ENCODE measurements around the gene FCGR3A.
A peak's percentile ranks its signal among the peaks of the same experiment; 100 is the strongest.
"Not testable (repeated sequence)": the region's sequence is repeated elsewhere in the genome, so short reads cannot be mapped to it uniquely, and the experiment has no call there.

The FCGR3A gene

GRCh38 chr1:161556143-161556542 is 6.5 kb upstream of the FCGR3A start:
- DNase-seq: not testable (repeated sequence)

DNA sequence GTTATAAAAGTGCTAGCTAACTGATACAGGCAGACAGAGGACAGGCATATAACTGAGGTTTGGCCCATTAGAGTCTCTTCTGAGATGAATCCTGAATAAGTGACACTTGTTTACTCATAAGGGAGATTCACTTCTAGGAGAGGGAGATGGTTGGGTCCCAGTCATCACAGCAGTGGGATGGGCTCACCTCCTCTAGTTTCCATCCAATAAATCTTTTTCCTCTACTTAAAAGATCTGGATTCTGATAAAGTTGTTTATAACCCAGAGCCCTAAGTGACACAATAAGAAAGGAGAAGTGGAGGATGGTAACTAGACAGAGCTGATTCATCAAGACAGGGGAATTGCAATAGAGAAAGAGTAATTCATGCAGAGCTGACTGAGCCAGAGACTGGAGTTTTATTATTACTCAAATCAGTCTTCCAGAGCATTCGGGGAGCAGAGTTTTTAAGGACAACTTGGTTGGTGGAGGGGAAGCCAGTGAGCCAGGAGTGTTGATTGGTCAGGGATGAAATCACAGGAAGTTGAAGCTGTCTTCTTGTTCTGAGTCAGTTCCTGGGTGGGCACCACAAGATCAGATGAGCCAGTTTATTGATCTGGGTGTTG is 5.3 kb upstream of the FCGR3A start:
- DNase-seq: peak; percentile 60

DNA sequence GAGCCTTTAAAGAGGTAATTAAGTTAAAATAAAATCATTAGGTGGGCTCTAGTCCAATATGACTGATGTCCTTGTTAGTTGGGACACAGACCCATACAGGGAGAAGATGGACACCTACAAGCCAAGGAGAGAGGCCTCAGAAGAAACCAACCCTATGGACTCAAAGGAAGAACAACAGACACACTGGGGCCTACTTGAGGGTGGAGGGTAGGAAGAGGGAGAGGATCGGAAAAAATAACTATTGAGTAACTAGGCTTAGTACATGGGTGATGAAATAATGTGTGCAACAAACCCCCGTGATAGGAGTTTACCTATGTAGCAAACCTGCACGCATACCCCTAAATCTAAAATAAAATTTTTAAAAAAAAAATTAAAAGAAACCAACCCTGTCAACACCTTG is 4.7 kb upstream of the FCGR3A start:
- not testable (repeated sequence) for DNase-seq

DNA sequence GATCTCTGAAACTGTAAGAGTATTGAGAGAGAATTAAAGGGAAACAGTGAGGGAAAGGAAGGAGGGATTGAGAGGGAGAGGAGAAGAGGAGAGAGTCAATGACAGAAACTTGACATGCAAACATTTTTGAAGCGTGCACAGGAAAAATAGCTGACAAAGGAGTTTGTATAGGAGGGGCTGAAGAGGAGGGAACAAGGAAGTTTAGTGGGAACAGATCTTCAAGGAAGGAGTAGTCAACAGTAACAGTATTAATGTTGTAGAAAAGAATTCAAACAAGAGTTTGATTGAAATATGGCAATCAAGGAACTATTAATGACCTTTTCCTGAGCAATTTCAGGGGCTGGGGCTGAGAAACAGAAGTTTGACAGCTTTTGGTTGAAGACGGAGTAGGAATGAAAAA is 4.0 kb upstream of the FCGR3A start:
- not testable (repeated sequence) for DNase-seq

DNA sequence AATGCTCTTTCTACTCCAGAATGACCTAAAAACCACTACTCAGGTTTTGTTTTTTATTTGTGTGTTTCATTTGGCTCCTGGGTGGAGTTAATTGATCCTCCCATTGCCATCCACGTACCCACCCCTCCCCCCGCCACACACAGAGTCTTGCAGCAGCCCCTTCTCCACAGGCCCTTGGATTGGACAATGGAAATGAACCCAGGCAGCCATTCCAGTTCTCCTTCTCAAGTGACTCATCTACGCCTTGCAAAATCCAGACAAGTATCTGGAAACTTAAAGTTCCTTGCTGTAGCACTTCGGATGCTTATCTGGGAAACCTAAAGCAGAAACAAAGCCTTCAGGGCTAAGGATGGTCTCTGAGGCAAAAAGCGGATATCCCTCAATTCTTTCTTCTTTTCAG is 1.3 kb upstream of the FCGR3A start:
- not testable (repeated sequence) for DNase-seq

GRCh38 chr1:161548749-161549406 is 740 bp downstream of the FCGR3A start:
- DNase-seq: not testable (repeated sequence)

DNA sequence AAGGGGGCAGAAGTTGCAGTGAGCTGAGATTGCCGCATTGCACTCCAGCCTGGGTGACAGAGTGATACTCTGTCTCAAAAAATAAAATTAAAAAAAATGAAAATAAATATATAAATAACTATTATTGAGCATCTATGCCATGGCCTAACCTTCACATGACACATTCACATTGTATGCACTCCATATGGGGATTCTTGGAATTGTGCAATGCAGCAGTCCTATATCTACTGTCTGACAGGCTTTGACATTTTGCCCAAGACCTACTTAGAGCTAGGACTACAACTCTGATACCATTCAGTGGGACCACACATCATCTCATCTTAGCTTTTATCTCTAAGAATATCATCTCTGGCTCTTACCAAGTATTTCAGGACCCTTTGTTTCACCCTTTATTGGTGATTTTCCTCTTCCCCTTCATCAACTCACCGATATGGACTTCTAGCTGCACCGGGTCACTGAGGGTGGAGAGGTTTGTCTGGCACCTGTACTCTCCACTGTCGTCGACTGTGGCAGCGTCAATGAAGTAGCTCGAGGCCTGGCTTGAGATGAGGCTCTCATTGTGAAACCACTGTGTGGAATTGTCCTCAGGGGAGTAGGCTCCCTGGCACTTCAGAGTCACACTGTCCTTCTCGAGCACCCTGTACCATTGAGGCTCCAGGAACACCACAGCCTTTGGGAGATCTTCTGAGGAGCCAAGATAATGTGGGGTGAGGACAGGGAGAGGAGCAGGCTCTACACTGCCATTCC is 1.4 kb downstream of the FCGR3A start:
- not testable (repeated sequence) for DNase-seq

DNA sequence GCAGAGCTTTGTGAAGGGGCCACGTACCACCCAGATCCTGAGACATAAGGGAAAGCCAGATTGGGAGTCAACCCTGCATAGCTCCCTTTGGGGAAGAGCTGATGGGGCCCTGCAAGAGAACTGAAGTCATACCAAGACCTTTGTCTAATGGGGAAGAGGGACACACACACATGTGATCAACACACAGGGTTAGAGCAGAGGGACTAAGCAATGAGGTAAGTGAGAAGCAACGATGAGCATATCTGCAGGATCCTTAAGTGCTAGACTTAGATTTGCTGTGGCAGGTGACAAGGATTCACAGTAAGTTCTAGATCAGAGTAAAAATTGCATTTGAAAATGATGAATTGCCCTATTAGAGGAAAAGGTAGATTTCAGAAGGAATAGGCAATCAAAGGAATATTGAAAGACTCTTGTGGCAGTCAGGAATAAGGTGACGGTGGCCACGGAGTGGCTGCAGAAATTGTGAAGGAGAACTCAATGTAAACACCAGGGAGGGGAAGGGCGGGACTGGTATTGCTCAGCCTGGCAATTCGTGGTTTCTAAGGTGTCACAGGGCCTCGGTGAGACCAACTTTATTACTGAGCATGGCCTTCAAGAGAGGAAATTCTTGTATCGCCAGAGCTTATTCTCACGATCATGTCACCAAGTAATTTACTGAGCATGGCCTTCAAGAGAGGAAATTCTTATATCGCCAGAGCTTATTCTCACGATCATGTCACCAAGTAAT is 4.5 kb downstream of the FCGR3A start:
- not testable (repeated sequence) for DNase-seq

- not testable (repeated sequence) for DNase-seq
These were observed 6.5 kb downstream of the FCGR3A start for GRCh38 chr1:161543125-161543524.

DNA sequence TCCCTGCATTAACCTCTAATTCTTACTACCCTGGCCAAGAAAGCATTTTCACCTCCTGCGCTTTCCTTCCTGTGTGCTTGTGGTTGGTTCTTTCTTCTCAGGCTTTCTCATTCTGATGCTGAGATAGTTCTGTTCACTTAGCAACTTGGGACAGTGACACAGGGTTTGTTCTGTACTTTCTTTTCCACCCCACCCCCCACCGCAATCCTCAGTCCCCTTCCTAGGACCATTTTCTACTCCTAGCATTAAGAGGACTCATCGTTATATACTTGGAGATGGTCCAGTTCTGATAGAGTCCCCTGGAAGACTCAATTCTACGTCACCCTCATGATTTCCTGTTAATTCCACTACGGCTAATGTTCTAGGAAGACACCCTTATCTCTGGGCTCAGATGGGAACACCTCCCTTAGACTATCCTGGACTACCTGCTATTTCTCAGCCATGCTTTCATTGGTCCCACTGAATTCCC is 7.5 kb downstream of the FCGR3A start:
- peak; percentile 56 for DNase-seq

DNA sequence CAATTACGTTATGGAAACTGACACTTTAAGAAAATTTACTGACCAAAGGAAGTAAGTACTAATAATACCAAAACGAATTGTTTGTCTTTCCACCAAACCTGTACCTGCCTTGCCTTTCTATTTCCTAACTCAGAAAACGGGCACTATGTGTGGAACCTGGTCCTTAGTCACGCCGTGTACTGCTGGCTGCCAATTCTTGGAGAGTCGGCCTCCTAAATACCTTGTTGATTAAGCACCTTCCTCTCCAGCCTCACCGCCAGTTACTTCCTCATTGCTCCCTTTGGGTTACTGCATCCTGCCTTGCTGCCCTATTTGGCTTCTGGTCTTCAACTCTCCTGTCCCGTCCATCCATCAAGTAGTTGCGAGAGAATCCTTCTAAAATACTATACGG is 9.1 kb downstream of the FCGR3A start:
- not testable (repeated sequence) for DNase-seq

GRCh38 chr1:161539731-161540569 is 9.7 kb downstream of the FCGR3A start:
- peak; percentile 96 for DNase-seq

DNA sequence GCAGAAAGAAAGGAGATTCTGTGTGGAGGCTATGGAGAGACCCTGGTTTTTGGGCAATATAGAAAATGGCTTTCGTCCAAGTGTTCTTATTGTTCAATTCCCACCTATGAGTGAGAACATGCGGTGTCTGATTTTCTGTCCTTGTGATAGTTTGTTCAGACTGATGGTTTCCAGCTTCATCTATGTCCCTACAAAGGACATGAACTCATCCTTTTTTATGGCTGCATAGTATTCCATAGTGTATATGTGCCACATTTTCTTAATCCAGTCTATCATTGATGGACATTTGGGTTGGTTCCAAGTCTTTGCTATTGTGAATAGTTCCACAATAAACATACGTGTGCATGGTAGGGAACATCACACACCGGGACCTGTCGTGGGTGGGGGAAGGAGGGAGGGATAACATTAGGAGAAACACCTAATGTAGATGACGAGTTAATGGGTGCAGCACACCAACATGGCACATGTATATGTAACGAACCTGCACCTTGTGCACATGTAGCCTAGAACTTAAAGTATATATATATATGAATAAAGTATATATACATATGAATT is 10.6 kb downstream of the FCGR3A start:
- not testable (repeated sequence) for DNase-seq

DNA sequence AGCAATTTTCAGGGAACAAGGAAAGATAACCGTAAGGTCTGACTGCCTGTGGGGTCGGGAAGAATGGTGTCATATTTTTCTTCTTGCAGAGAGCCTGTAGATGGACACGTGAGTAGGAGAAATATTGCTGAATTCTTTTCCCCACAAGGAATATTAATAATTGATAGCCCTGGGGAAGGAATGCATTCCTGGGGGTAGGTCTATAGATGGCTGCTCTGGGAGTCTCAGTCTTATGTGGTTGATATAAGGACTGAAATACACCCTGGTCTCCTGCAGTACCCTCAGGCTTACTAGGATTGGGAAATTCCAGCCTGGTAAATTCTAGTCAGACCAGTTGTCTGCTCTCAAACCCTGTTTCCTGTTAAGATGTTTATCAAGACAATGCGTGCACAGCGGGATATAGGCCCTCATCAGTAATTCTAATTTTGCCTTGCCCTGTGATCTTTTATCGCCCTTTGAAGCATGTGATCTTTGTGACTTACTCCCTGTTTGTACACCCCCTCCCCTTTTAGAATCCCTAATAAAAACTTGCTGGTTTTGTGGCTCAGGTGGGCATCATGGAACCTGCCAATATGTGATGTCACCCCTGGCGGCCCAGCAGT is 12.4 kb downstream of the FCGR3A start:
- not testable (repeated sequence) for DNase-seq

GRCh38 chr1:161532644-161533567 is 16.7 kb downstream of the FCGR3A start:
- DNase-seq: not testable (repeated sequence)

GRCh38 chr1:161531986-161532643 is 17.5 kb downstream of the FCGR3A start:
- no peak for DNase-seq

- peak; percentile 98 for DNase-seq
These were observed 18.7 kb downstream of the FCGR3A start for GRCh38 chr1:161530671-161531641.

DNA sequence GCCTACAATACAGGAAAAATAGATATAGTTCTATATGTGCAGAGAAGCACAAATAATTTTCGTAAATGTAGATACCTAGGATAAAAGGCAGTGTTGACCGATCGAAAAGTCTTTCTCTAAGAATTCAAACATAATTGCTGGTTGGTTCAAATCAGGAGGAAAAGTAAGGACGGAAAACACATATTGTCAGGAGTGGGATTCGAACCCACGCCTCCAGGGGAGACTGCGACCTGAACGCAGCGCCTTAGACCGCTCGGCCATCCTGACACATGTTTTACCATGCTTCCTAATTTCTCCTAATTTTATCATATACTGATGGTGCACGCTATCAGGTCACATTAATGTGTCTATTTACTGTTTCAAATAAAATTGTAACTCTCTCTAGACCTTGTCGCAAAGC is 19.5 kb downstream of the FCGR3A start:
- peak; percentile 83 for DNase-seq
